ENCODE results near the gene AKAP13. TPM values are rescaled to one million over a fixed set of nuclear protein-coding genes. Genes with fewer than 3 reads are reported as not detected.

The AKAP13 gene
- total and polyA plus RNA-seq, 2 of the 13 experiments (the other 11 are each of a cell fraction or from before 2014, with no cell fraction given) = 6.7 to 27.1 TPM

GRCh38 chr15:85430406-85431204 lies 50.2 kb downstream of the AKAP13 start (continued):
- no peak for TF ChIP-seq DMTF1 (CRISPR knock-in tag; IDR thresholded peaks at IDR 0.05)
- TF ChIP-seq ZMAT5 (CRISPR knock-in tag; IDR thresholded peaks at IDR 0.05; ENCODE audit: borderline replicate concordance, low read depth) = no peak

- ChIA-PET CTCF (ENCODE audit: low intra/inter-chr PET ratio, low total read pairs) (no interaction called here), POLR2A (interaction anchor here (0.8 kb wide), 1 partner anchor 27 kb away, joined by 3 read pairs; no protein-coding TSS in a partner anchor)
- H3K27me3 ChIP-seq (ENCODE audit: control insufficient read depth in 1 of 2, insufficient read depth in 2 of 2, low read length in 2 of 2) = no peaks in the 10 kb centered on the region
- intact Hi-C loops (cut with micrococcal nuclease; ENCODE audit: unreplicated experiment) (no loop called here), in situ Hi-C loops (cut with HindIII; ENCODE audit: extremely low pct_ligation_motif_present, low pct_unique_long_range_greater_than_20kb) (no loop called here)
- peaks cover 28% of the 10 kb centered on the region for H3K79me2 ChIP-seq (ENCODE audit: insufficient read depth, low read length)
- H3K4me2 ChIP-seq (ENCODE audit: low read depth, low read length) = no peak overlapping the region
- H3K9ac ChIP-seq (ENCODE audit: insufficient read depth, low read depth, low read length) = no peak overlapping the region
- H3K36me3 ChIP-seq (replicated peaks in 1 of 2; ENCODE audit: control insufficient read depth in 1 of 2, insufficient read depth in 2 of 2, low read length in 2 of 2) = no peaks in the 10 kb centered on the region
- no peak for FAIRE-seq
- DNase-seq (ENCODE audit: low spot score) = no peak
- no TSS peak for BruUV-seq (replicated peaks)
- no peak overlapping the region for H2AFZ ChIP-seq (ENCODE audit: low read length)
- H3K4me1 ChIP-seq (ENCODE audit: insufficient read depth, low read length) = peaks cover 20% of the 10 kb centered on the region
- no peaks in the 10 kb centered on the region for H3K9me3 ChIP-seq (ENCODE audit: low read length)
- no peak overlapping the region for H3K4me3 ChIP-seq (replicated peaks in 1 of 3; ENCODE audit: insufficient read depth in 1 of 3, low read depth in 2 of 3, low read length in 3 of 3)
- H4K20me1 ChIP-seq (ENCODE audit: insufficient read depth, low read length) = 0 out of 2 replicates have a peak, but pooled peaks cover 4% of the 10 kb centered on the region
- no peak for ATAC-seq
- peak overlapping the region; percentile 19 for H3K27ac ChIP-seq (ENCODE audit: extremely low read length, insufficient read depth, low read length)
- no peak for TF ChIP-seq ZNF800 (CRISPR knock-in tag; IDR thresholded peaks at IDR 0.05)
- no peak for TF ChIP-seq JUNB (CRISPR knock-in tag; IDR thresholded peaks at IDR 0.05; ENCODE audit: borderline replicate concordance)
- no peak for TF ChIP-seq ZNF557 (CRISPR knock-in tag; IDR thresholded peaks at IDR 0.05)
- TF ChIP-seq HOXA3 (CRISPR knock-in tag; IDR thresholded peaks at IDR 0.05) = no peak
- TF ChIP-seq ZBTB42 (CRISPR knock-in tag; IDR thresholded peaks at IDR 0.05) = no peak
- TF ChIP-seq ZNF232 (CRISPR knock-in tag; IDR thresholded peaks at IDR 0.05; ENCODE audit: borderline replicate concordance) = no peak
- no peak for TF ChIP-seq ZNF792 (CRISPR knock-in tag; IDR thresholded peaks at IDR 0.05)
- TF ChIP-seq FOXA3 (CRISPR knock-in tag; IDR thresholded peaks at IDR 0.05) = no peak
- TF ChIP-seq ZSCAN22 (CRISPR knock-in tag; IDR thresholded peaks at IDR 0.05) = no peak
- TF ChIP-seq MAX (IDR thresholded peaks at IDR 0.05) = no peak
- TF ChIP-seq FUBP1 (CRISPR knock-in tag; IDR thresholded peaks at IDR 0.05; ENCODE audit: borderline replicate concordance) = no peak
- TF ChIP-seq ZNF501 (CRISPR knock-in tag; IDR thresholded peaks at IDR 0.05) = no peak
- TF ChIP-seq YEATS4 (CRISPR knock-in tag; IDR thresholded peaks at IDR 0.05; ENCODE audit: borderline replicate concordance) = no peak
These were observed 59.6 kb downstream of the AKAP13 start for GRCh38 chr15:85439996-85440395.
